HepG2 (cell line): ENCODE measurements around the gene UPF3A.

ENCODE experiments used
- CTCF ChIP-seq: sonication (generic); formaldehyde crosslinking; IDR thresholded peaks from 2 replicates; pipeline ENCODE4 v1.5.0; 2020; ENCODE audit warnings: mild to moderate bottlenecking, missing genetic modification reagents, moderate library complexity
- EEA1 ChIP-seq: sonication (generic); formaldehyde crosslinking; IDR thresholded peaks from 2 replicates; pipeline ENCODE4 v1.5.1; 2020; ENCODE audit warnings: mild to moderate bottlenecking, missing genetic modification reagents, borderline replicate concordance
- IRF9 ChIP-seq: sonication (generic); formaldehyde crosslinking; IDR thresholded peaks from 2 replicates; pipeline ENCODE4 v1.8.0; 2022; ENCODE audit warnings: missing genetic modification reagents, mild to moderate bottlenecking, borderline replicate concordance
- MXD4 ChIP-seq: IDR thresholded peaks from 2 replicates; pipeline ENCODE4 v1.6.1; 2016; ENCODE audit warnings: mild to moderate bottlenecking, missing biosample characterization, missing genetic modification reagents
- PRDM15 ChIP-seq: sonication (generic); formaldehyde crosslinking; IDR thresholded peaks from 2 replicates; pipeline ENCODE4 v1.4.0; 2020; ENCODE audit warnings: missing genetic modification reagents
- RFX5 ChIP-seq: IDR thresholded peaks from 2 replicates; pipeline ENCODE4 v1.6.1; 2011; ENCODE audit warnings: low read depth, low read length, improper control_type of control experiment
- TAF1 ChIP-seq: sonication (generic); formaldehyde crosslinking; IDR thresholded peaks from 2 replicates; pipeline ENCODE4 v1.4.0; 2020; ENCODE audit warnings: missing genetic modification reagents
- THAP7 ChIP-seq: sonication (generic); formaldehyde crosslinking; IDR thresholded peaks from 2 replicates; pipeline ENCODE4 v1.8.1; 2023; ENCODE audit warnings: mild to moderate bottlenecking, missing genetic modification reagents
- XRCC5 ChIP-seq: fragments of 200-400 bp; formaldehyde crosslinking; optimal IDR thresholded peaks from 2 replicates; pipeline ENCODE3; 2017; ENCODE audit warnings: mild to moderate bottlenecking, low read length
- ZBTB38 ChIP-seq: sonication (generic); formaldehyde crosslinking; IDR thresholded peaks from 2 replicates; pipeline ENCODE4 v1.5.1; 2020; ENCODE audit warnings: mild to moderate bottlenecking, missing genetic modification reagents
- ZNF121 ChIP-seq: sonication (generic); formaldehyde crosslinking; IDR thresholded peaks from 2 replicates; pipeline ENCODE4 v1.5.0; 2020; ENCODE audit warnings: mild to moderate bottlenecking, missing genetic modification reagents
- ZNF274 ChIP-seq: sonication (generic); formaldehyde crosslinking; IDR thresholded peaks from 2 replicates; pipeline ENCODE4 v1.5.1; 2020; ENCODE audit warnings: mild to moderate bottlenecking, missing genetic modification reagents
- ZNF383 ChIP-seq: sonication (generic); formaldehyde crosslinking; IDR thresholded peaks from 2 replicates; pipeline ENCODE4 v1.4.0; 2020; ENCODE audit warnings: missing genetic modification reagents, mild to moderate bottlenecking, borderline replicate concordance
- ZNF513 ChIP-seq: sonication (generic); formaldehyde crosslinking; conservative IDR thresholded peaks from 2 replicates; pipeline ENCODE4 v1.5.0; 2020; ENCODE audit warnings: missing genetic modification reagents

- TF ChIP-seq EEA1, result no peak
- no peak for TF ChIP-seq XRCC5
- no peak for TF ChIP-seq ZNF121 (CRISPR knock-in tag)
- no peak for TF ChIP-seq TAF1 (CRISPR knock-in tag)
- TF ChIP-seq ZNF274 (CRISPR knock-in tag), result no peak
- TF ChIP-seq ZNF383 (CRISPR knock-in tag), result no peak
- TF ChIP-seq IRF9, result no peak
- no peak for TF ChIP-seq MXD4
- TF ChIP-seq ZBTB38 (CRISPR knock-in tag), result no peak
- TF ChIP-seq CTCF (CRISPR knock-in tag), result no peak
- no peak for TF ChIP-seq THAP7 (CRISPR knock-in tag)
- TF ChIP-seq RFX5, result no peak
- TF ChIP-seq ZNF513 (CRISPR knock-in tag), result no peak
- no peak for TF ChIP-seq PRDM15 (CRISPR knock-in tag)
Observed at GRCh38 chr13:114279146-114279545, 2.3 kb upstream of the UPF3A start.
